GM21515 (cell line): Measurements from ENCODE around the gene AGPAT4.
"Not testable (repeated sequence)": the region's sequence is repeated elsewhere in the genome, so short reads cannot be mapped to it uniquely, and the experiment has no call there.

ENCODE experiments used
- ATAC-seq: cut with Tn5 transposase; IDR thresholded peaks from one replicate; pipeline ENCODE4 v1.9.1; 2021; ENCODE audit not compliant: unreplicated experiment

Gene AGPAT4

DNA sequence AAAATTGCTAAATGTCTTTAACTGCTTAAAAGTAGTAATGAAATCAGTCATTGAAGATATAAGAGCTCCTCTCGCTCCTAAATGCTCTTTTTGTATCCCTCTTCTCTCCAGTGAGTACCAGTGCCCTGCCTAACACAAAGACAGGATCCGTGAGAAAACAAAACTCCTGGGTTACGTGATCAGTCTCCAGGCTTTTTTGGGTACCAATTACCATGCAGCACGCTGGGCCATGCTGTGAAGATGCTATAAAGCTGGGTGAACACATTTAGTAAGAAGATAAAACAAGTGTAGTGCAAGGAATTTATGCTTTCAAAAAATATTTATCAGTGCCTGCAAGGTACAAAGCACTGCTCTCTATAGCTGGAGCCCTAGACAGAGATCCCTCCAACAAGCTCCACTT is 66.7 kb downstream of the AGPAT4 start:
- no peak for ATAC-seq

DNA sequence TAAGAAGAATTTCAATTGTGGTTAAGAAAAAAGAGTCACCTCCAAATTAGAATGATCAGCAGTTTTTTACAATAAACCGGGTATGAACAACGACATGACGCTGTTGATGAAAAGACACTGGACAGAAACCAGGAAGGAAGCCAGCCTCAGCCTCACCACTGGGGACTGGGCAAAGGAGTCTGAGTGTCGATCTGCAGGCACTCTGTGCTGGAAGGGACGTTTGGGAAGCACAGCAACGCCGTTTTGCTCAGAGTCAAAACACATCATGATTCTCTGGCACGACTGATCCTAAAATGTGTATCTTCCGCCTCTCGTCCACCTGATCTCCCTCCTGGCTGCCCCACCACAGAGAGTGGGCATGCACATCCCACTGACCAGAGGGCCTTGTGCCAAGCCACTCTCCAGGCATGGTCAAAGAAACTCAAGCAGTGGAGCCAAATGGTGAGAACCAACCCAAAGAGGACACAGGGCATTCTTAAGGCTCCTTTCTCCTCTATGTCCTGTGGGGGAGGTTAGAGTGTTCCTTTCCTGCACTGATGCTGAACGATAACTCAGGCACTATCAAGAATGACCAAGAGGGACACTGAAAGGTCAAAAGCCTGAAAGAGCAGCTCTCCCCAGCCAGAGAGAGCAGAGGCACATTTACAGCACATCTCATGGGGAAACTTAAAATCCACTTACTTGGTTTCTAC is 68.8 kb downstream of the AGPAT4 start:
- no peak for ATAC-seq

DNA sequence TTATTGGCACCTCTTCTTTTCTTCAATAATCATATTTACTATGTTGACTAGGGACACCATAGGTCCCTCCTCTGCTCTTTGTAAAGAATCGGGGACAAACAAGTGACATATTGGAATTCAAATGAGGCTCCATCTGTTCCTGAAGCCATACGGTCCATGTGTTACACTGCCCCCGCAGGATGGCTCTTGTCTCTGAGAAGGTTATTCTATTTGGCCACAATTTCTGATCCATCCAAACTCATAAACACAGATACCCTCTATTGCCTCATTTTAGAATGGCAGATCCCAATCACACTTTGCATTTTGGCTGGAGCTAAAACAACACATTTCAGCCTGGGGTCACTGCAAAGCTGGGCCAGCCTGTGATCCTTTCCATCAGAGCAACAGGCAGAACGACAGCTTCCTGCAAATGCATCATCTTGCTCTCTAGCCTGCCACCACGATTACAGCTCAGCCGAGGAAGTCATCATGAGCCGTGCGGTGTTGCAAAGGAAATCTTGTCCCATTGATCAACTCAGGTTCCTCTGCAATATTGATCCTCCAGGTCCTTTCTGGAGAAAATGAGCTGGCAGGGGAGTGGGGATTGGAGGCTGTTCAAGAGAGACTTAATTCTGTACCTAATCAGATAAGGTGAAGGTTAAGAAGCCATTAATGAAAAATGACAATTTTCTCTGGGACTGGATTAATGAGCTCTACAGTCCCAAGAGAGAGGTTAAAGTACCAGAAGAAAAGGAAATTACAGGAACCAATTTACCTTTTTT is 73.1 kb downstream of the AGPAT4 start:
- ATAC-seq, result no peak

DNA sequence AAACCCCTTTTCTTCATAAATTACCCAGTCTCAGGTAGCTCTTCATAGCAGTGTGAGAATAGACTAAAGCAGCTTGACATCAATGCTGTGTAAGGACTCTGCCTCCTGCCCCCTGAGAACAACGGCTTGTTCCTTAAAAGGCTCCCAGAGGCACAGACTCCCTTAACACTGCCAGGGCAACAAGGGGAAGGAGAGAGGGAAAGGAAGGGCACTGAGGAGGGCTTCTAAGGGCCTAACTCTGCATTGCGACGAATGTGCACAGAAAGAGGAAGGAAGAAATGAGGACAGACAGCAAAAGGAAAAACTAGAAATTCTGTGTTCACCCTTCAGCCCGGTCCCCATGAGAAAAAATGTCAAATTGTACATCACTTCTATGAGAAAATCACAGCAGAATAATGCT is 74.0 kb downstream of the AGPAT4 start:
- no peak for ATAC-seq

DNA sequence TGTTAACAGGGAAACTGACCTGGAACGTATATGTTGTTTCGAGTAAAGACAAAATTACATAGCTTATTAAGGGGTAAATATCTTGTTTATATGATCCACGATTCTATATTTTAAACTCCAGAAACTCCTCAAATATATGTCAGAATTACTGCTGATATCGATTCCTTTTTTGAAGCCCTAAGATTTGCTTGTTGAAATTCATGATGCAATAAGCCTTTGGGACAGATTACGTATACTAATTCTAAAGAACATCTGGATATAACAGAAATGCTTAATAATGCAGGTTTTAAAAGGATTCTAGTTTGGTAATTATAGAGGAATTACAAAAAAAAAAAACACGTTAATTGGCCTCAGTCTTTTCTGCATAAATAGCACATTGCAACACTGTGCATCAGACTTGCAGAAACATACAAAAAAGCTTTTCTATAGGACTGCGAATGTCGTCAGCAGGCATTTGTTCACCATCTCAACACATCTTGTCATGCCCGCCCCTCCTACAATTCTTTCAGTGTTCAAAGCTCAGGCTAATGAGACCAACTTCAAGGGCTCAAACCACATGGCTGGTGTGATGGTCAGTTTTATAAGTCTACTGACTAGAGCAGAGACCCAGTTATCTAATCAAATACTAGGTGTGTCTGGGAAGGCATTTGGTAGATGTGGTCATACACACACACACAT is 74.9 kb downstream of the AGPAT4 start:
- no peak for ATAC-seq

DNA sequence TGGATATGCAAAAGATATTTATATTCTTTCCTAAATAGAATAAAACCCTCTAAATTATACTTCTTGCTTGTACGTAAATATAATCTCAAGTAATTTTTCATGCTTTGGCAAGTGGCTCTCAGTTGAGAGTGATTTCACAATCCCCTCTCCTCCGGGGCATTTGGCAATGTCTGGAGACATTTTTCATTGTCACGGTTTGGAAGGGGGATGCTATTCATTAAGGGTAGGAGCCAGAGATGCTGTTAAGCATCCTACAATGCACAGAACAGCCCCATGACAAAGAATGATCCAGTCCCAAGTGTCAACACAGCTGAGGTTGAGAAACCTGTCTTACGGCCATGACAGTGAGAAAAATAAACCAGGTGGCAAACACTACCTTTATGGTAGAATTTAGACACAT is 75.7 kb downstream of the AGPAT4 start:
- ATAC-seq, result no peak

DNA sequence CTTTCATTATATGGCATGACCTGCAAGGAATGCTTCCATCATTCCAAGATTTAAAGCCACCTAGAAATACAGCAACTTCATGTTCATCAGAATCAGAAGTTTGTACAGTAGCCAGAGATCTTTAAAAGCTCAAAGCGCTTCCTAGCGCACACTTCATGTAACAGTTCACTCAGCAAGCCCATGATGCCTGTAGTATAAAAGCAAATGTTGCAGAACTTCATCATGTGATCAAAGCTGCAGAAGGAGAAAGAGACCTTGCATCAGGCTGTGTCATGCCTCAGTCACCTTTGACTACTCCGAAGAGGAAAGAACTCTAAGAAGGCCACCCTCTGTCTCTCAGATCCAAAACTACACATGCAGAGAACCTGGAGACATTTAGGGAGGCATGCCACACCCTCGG is 78.5 kb downstream of the AGPAT4 start:
- ATAC-seq, result no peak

DNA sequence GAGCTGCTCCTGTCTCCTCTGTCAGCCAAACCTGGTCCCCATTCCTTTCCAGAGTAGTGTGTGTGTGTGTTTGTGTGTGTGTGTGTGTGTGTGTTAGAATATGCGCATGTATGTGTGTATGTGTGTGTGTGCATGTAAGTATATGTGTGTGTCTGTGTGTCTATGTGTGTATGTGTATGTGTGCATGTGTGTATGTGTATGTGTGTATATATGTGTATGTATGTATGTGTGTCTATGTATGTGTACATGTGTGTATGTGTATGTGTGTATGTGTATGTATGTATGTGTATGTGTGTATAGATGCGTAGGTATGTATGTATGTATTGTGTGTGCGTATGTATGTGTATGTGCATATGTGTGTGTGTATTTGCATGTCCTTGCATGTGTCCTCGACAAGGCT is 79.5 kb downstream of the AGPAT4 start:
- ATAC-seq, result no peak

DNA sequence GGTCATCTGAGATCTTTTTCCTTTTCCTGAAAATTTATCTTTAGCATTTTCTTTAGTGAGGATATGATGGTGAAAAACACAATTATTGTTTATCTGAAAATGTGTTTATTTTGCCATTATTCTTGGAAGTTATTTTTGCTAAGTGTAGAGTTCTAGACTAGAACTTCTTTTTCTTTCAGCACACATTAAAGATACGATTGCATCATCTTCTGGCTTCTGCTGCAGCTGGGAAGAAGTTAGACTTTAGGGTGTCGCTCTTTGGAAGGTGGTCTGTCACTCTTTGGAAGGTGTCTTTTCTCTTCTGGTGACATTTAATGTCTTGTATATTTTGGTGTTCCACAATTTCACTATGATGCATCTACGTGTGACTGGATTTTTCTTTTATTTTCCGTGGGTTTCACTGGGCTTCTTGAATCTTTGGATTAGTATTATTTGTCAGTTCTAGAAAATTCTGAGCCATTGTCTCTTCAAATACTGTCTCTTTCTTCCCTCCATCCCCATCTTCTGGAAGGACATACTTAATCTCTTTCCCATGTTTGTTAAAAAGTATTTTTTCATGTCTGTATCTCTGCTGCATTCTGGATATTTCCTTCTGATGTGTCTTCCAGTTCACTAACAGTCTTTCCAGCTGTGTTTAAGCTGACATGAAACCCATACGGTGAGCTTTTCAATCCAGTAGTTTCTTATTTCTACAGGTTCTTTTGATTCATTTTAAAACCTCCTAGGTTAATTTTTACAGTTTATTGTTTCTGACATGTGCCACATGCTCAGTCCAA is 81.0 kb downstream of the AGPAT4 start:
- no peak for ATAC-seq

DNA sequence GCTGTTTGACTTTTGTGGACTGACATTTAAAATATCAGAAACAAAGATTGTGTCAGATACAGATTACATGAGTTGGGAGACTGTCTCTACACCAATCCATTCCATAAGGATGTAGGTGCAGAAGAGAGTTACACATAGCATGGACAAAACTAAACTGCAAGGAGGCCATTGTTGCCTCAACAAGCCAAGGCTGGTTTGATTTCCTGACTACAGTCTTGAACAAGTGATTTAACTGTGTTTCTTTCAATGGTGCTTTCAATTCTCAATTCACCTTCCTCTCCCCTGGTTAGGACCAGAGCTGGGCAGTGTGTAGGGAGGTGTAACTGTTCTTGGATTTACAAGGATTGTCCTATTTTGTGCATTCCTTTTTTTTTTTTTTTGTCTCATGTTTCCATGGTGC is 82.2 kb downstream of the AGPAT4 start:
- no peak for ATAC-seq

DNA sequence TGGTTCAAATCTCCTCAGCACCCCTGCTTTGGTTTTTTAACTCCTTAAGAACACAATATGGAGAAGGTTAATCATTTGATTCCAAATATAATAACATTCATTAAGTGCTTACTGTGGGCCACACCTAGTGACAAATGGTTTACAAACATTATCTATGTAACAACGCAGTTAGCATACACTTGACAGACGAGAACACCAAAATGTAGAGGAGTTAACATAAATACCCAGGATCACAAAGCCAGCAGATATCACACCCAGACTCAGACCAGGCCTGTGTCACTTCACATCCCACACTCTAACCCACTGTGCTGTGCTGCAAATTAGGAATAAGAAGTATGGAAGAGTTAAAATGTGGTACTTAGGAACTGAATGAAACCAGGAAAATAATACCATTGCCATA is 82.9 kb downstream of the AGPAT4 start:
- ATAC-seq, result no peak

DNA sequence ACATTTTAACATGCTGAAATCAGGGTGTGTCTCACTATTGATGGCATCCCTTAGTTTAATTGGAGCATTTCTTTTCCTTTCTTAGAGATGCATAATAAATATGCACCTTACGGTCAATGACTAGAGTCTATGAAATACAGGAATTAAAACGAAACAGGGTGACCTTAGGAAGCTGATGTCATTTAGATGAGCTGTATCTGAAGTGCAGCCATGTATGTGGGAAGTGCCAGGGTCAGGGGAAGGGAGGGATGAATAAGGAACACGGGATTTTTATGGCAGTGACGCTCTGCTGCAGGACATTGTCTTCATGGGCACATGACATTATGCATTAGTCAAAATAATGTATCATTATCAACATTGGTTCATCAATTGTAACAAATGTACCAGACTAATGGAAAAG is 84.0 kb downstream of the AGPAT4 start:
- no peak for ATAC-seq

DNA sequence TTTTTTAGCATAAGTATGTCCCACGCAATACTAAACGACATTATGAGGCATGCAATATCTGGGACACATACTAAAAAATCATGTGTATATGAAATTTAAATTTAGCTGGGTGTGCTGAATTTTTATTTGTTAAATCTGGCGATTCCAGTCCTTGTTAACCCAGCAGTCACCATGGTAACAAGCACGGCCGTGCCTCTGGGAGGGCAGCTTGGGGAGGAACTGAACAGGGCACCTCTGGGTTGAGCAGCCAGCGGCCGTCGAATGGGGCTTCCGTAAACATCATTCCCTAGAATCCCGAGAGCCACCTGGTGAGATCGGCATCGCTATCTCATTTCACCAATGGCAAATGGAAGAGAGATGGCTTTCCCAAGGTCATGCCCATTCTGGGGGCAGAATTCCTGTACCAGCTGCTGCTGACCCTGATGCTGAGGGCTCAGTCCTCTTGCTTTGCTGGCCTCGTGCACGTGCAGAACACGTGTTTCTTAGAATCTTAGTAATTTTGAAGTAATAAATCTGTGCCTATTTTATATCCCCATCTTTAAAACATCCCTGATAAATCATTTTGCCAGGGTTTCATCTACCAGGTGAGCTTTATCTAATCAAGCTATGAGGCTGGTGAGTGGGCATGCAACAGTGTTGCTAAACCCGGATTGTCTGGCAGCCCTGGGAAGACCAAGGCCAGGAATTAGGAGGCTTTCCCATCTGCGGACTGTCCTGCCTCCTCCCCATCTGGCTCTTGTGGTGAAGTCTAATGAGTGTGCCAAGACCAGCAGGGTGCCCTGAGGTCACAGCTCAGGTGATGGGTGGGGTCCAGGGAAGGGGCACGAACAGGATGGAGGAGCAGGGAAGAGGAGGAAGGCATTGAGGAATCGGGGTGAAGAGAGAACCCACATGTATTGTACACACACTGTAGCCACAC is 85.1 kb downstream of the AGPAT4 start:
- no peak for ATAC-seq

DNA sequence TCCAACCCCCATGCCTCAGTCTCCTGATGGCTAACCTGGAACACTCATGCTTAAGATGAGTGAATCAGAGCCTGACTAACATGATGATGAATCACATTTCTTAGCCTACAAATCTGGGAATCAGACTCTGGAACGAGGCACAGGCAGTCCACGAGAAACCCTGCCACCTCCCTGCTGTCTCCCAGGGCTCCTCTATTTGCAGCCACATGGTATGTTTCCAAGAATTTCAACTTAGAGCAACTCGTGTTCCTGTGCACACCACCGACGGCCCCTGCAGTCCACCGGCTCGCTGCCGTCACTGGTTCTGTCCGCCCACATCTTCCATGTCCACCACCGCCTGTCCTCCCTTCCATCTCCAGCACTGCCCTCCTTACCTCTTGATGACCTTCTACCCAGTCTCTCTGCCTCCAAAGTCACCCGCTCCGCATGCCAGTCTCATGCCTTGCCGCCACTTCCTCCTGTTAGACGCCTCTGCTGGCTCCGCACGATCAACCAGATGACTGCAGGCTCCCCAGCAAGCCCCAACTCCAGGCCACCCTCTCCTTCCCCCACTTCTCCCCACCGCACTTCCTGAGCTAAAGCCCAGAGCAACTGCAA is 87.6 kb downstream of the AGPAT4 start:
- no peak for ATAC-seq

DNA sequence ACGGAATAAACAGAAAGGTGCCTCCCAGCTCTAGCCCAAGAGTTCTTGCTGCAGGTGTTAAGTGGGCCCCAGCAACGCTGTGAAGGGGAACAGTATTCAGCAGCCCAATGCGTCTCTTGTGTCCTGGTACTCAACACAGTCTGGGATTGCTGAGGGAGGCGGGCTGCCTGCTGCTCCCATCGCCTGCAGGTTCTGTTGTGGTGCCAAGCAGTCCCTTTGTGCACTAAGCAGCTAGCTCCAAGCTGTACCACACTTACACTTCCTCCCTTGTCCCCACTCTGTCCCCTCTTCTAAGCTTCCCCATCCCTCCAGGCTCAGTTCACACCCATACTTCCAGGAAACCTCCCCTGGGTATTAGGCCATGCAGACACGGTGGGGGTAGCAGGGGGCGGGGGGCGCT is 92.7 kb downstream of the AGPAT4 start:
- no peak for ATAC-seq

DNA sequence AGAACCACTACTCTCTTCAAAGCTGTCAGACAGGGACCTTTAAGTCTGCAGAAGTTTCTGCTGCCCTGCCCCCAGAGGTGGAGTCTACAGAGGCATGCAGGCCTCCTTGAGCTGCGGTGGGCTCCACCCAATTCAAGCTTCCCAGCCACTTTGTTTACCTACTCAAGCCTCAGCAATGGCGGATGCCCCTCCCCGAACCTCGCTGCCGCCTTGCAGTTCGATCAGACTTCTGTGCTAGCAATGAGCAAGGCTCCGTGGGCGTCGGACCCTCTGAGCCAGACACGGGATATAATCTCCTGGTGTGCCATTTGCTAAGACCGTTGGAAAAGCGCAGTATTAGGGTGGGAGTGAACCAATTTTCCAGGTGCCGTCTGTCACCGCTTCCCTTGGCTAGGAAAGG is 95.7 kb downstream of the AGPAT4 start:
- not testable (repeated sequence) for ATAC-seq

DNA sequence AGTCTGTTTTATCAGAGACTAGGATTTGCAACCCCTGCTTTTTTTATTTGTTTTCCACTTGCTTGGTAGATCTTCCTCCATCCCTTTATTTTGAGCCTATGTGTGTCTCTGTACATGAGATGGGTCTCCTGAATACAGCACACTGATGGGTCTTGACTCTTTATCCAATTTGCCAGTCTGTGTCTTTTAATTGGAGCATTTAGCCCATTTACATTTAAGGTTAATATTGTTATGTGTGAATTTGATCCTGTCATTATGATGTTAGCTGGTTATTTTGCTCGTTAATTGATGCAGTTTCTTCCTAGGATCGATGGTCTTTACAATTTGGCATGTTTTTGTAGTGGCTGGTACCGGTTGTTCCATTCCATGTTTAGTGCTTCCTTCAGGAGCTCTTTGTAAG is 97.4 kb downstream of the AGPAT4 start:
- ATAC-seq, result not testable (repeated sequence)

DNA sequence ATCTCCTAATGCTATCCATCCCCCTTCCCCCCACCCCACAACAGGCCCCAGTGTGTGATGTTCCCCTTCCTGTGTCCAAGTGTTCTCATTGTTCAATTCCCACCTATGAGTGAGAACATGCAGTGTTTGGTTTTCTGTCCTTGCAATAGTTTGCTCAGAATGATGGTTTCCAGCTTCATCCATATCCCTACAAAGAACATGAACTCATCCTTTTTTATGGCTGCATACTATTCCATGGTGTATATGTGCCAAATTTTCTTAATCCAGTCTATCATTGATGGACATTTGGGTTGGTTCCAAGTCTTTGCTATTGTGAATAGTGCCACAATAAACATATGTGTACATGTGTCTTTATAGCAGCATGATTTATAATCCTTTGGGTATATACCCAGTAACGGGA is 101.1 kb downstream of the AGPAT4 start:
- not testable (repeated sequence) for ATAC-seq

DNA sequence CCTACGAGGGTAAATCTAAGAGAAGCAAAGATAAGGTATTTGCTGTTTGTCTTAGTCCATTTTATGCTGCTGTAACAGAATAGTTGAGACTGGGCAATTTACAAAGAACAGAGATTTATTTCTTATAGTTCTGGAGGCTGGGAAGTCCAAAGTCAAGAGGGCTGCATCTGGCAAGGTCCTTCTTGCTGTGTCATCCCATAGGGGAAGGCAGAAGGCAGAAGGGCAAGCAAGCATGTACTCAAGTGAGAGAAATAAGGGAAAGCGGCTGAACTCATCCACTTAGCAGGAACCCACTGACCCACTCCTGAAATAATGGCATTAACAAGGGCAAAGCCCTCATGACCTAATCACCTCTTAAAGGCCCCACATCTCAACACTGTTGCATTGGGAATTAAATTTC is 102.7 kb downstream of the AGPAT4 start:
- ATAC-seq, result no peak

DNA sequence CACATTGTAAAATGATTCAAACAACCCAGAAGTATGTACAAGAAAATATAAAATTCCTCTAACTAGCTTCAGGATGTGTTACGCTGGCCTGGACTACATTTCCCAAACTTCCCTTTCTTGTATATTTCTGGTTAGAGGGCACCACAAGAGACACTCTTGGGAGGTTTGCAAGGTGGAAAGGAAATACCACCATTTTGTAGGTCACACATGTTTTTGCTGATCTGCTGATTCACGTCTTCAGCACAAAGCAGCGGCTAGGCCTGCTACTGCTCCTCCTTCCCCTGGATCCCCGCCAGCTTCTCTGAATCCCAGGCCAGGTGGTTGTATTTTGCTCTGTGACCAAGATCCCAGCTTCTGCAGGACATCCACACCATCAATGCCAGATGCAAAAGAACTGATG is 104.2 kb downstream of the AGPAT4 start:
- no peak for ATAC-seq
